A673 (cell line): ENCODE data around the gene TLE4.

Experiments used
- EZH2 ChIP-seq: fragments of 200-600 bp; sonication (generic); IDR thresholded peaks from 2 replicates; pipeline ENCODE4 v1.6.1; 2017; ENCODE audit warnings: borderline replicate concordance, low read depth, mild to moderate bottlenecking, mixed read lengths, antibody characterized with exemption, low read length; ENCODE audit not compliant: poor library complexity, severe bottlenecking
- TF ChIP-seq, protein P1 (sequence below): fragments of 300-800, 200-600 bp; sonication (generic); conservative IDR thresholded peaks from 2 replicates; pipeline ENCODE4 v1.5.1; 2017; ENCODE audit warnings: low read depth, mild to moderate bottlenecking, antibody characterized with exemption, low read length, moderate library complexity, mixed read lengths

GRCh38 chr9:79526149-79526672 lies 45.6 kb upstream of the TLE4 start:
- TF ChIP-seq, protein P1, sequence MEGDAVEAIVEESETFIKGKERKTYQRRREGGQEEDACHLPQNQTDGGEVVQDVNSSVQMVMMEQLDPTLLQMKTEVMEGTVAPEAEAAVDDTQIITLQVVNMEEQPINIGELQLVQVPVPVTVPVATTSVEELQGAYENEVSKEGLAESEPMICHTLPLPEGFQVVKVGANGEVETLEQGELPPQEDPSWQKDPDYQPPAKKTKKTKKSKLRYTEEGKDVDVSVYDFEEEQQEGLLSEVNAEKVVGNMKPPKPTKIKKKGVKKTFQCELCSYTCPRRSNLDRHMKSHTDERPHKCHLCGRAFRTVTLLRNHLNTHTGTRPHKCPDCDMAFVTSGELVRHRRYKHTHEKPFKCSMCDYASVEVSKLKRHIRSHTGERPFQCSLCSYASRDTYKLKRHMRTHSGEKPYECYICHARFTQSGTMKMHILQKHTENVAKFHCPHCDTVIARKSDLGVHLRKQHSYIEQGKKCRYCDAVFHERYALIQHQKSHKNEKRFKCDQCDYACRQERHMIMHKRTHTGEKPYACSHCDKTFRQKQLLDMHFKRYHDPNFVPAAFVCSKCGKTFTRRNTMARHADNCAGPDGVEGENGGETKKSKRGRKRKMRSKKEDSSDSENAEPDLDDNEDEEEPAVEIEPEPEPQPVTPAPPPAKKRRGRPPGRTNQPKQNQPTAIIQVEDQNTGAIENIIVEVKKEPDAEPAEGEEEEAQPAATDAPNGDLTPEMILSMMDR, result no peak
- no peak for TF ChIP-seq EZH2
